Sigmoid colon (tissue), 7 donors: ENCODE measurements around the gene DNAH12. TPM values are rescaled to one million over a fixed set of nuclear protein-coding genes. Genes with fewer than 3 reads are reported as not detected.
"Not testable (repeated sequence)": the region's sequence is repeated elsewhere in the genome, so short reads cannot be mapped to it uniquely, and the experiment has no call there.

ENCODE experiments used
- DNase-seq: peaks from one replicate; pipeline ENCODE4 v3.0.0-alpha.2; 2019
- H3K27ac ChIP-seq, 4 donors: fragments of 200-600 bp; sonication (generic); one replicate each; pipeline ENCODE4 v1.5.1; 2016 to 2019; ENCODE audit warnings: mild to moderate bottlenecking in 1 of 4
- H3K27me3 ChIP-seq, 3 donors: fragments of 200-600 bp; sonication (generic); one replicate each; pipeline ENCODE4 v1.5.1; 2019; ENCODE audit warnings: mild to moderate bottlenecking in 1 of 3
- H3K36me3 ChIP-seq, 4 donors: fragments of 200-600 bp; sonication (generic); one replicate each; pipeline ENCODE4 v1.5.1; 2016 to 2019
- H3K4me1 ChIP-seq, 4 donors: fragments of 200-600 bp; sonication (generic); one replicate each; pipeline ENCODE4 v1.5.1; 2017 to 2019
- H3K4me3 ChIP-seq, 4 donors: fragments of 200-600 bp; sonication (generic); one replicate each; pipeline ENCODE4 v1.5.1; 2017 to 2019; ENCODE audit warnings: mild to moderate bottlenecking in 2 of 4, moderate library complexity in 1 of 4
- H3K9me3 ChIP-seq, 4 donors: fragments of 200-600 bp in 3 of 4; sonication (generic) in 3 of 4; one replicate each; pipeline versions ENCODE4 v1.5.1 to v1.6.1; 2013 to 2019
- CTCF ChIP-seq, 4 experiments: fragments of 450-650 bp in 3 of 4; fragments of 200-600 bp in 1 of 4; IDR thresholded peaks; one replicate each; pipeline ENCODE4 v1.5.1; 2016 to 2019; ENCODE audit warnings: antibody characterized with exemption in 4 of 4, mild to moderate bottlenecking in 3 of 4, moderate library complexity in 2 of 4
- EP300 ChIP-seq, 4 donors: sonication (generic); formaldehyde crosslinking; IDR thresholded peaks; one replicate each; pipeline ENCODE4 v1.6.1; 2017; ENCODE audit warnings: antibody characterized with exemption in 4 of 4
- POLR2A ChIP-seq, 2 donors: fragments of 450-650 bp; IDR thresholded peaks; one replicate each; pipeline ENCODE4 v1.6.1; 2016; ENCODE audit warnings: antibody characterized with exemption in 2 of 2, mild to moderate bottlenecking in 2 of 2, moderate library complexity in 2 of 2
- POLR2AphosphoS5 ChIP-seq, 4 donors: sonication (generic); formaldehyde crosslinking; IDR thresholded peaks; one replicate each; pipeline ENCODE4 v1.6.1; 2017; ENCODE audit warnings: antibody characterized with exemption in 4 of 4
- WGBS, 2 donors: extraction: QIAGEN DNeasy Blood & Tissue Kit; methylation state at CpG; one replicate each; pipeline ENCODE4 v1.1.7; 2013; 5-methylcytosine and 5-hydroxymethylcytosine counted together
- intact Hi-C: fragments of 100-400 bp; cut with DNase I; formaldehyde crosslinking; loops from one replicate; pipeline ENCODE4 v1.15.1; 2023
- polyA plus RNA-seq, 3 donors: library from polyadenylated mRNA; stranded (reverse); fragments of 200-250 nt; gene quantifications; one replicate each; pipeline ENCODE4 v1.2.3, GENCODE V29; 2013
- total RNA-seq, 4 donors: library from RNA; depleted of rRNA; stranded (reverse); fragments of >200 nt; gene quantifications; one replicate each; pipeline ENCODE4 v1.1.0, GENCODE V29; 2016
- donor health status: healthy with polysubstance abuse.
- donor health status: Bipolar disorder and iron deficiency.
- donor health status: healthy.

DNAH12 gene
- total and polyA plus RNA-seq, 7 donors, result 0.16 to 0.28 (median 0.27) TPM; not detected in 4

- Histone ChIP-seq H3K4me1 (no peaks in the 10 kb centered on the region), H3K9me3 (no peaks in the 10 kb centered on the region), H3K27me3 (no peaks in the 10 kb centered on the region), H3K27ac (no peak overlapping the region), H3K4me3 (no peak overlapping the region), H3K36me3 (no peaks in the 10 kb centered on the region)
- no peak for DNase-seq
- 76 to 84% methylated on average over 1 of the region's 1 CpG for WGBS, 2 donors
- intact Hi-C loops, result no loop called here
- TF ChIP-seq POLR2A (IDR thresholded peaks at IDR 0.05) (no peak), POLR2AphosphoS5 (IDR thresholded peaks at IDR 0.05) (no peak), EP300 (IDR thresholded peaks at IDR 0.05) (no peak), CTCF (IDR thresholded peaks at IDR 0.05) (no peak)
Measured at GRCh38 chr3:57350271-57350670, 193.9 kb downstream of the DNAH12 start.

- H3K27ac ChIP-seq, DNase-seq, H3K4me3 ChIP-seq, H3K36me3 ChIP-seq, H3K27me3 ChIP-seq, H3K9me3 ChIP-seq, H3K4me1 ChIP-seq, intact Hi-C loops: not testable (repeated sequence)
- 59 to 67% methylated on average over 6 of the region's 7 CpGs for WGBS, 2 donors
Measured at GRCh38 chr3:57339071-57339642, 205.0 kb downstream of the DNAH12 start.

GRCh38 chr3:57338272-57339070 lies 205.7 kb downstream of the DNAH12 start:
- WGBS, 2 donors, result 95 to 97% methylated on average over 40 of the region's 40 CpGs
- H3K27ac ChIP-seq, H3K36me3 ChIP-seq, H3K4me3 ChIP-seq, H3K4me1 ChIP-seq, H3K27me3 ChIP-seq, DNase-seq, H3K9me3 ChIP-seq, intact Hi-C loops: not testable (repeated sequence)

- TF ChIP-seq POLR2A (IDR thresholded peaks at IDR 0.05) (no peak), CTCF (IDR thresholded peaks at IDR 0.05) (no peak), EP300 (IDR thresholded peaks at IDR 0.05) (no peak), POLR2AphosphoS5 (IDR thresholded peaks at IDR 0.05) (no peak)
- 81 to 82% methylated on average over 5 of the region's 5 CpGs for WGBS, 2 donors
- no peak overlapping the region for H3K27ac ChIP-seq
- no peak overlapping the region for H3K4me3 ChIP-seq
- no peaks in the 10 kb centered on the region for H3K9me3 ChIP-seq
- no peaks in the 10 kb centered on the region for H3K27me3 ChIP-seq
- intact Hi-C loops, result no loop called here
- DNase-seq, result no peak
- H3K36me3 ChIP-seq, result no peaks in the 10 kb centered on the region
- H3K4me1 ChIP-seq, result no peaks in the 10 kb centered on the region
Measured at GRCh38 chr3:57335283-57335938, 208.7 kb downstream of the DNAH12 start.

- TF ChIP-seq POLR2A (IDR thresholded peaks at IDR 0.05) (no peak), EP300 (IDR thresholded peaks at IDR 0.05) (no peak), CTCF (IDR thresholded peaks at IDR 0.05) (no peak), POLR2AphosphoS5 (IDR thresholded peaks at IDR 0.05) (no peak)
- intact Hi-C loops, result no loop called here
- Histone ChIP-seq H3K27ac (no peak overlapping the region), H3K27me3 (no peaks in the 10 kb centered on the region), H3K4me3 (no peak overlapping the region), H3K4me1 (no peaks in the 10 kb centered on the region), H3K36me3 (no peaks in the 10 kb centered on the region), H3K9me3 (no peaks in the 10 kb centered on the region)
- 83% methylated on average over 3 of the region's 3 CpGs for WGBS, 2 donors
- DNase-seq, result no peak
Measured at GRCh38 chr3:57331078-57331610, 213.0 kb downstream of the DNAH12 start.

GRCh38 chr3:57326498-57326897 lies 217.6 kb downstream of the DNAH12 start:
- H3K27me3 ChIP-seq, H3K9me3 ChIP-seq, H3K27ac ChIP-seq, DNase-seq, intact Hi-C loops, H3K4me1 ChIP-seq, H3K4me3 ChIP-seq, H3K36me3 ChIP-seq: not testable (repeated sequence)
- WGBS, 2 donors, result 88 to 97% methylated on average over 1 of the region's 1 CpG
